A673 (cell line): Measurements from ENCODE around the gene SLC39A8.

Experiments
- EZH2 ChIP-seq: fragments of 200-600 bp; sonication (generic); IDR thresholded peaks from 2 replicates; pipeline ENCODE4 v1.6.1; 2017; ENCODE audit warnings: borderline replicate concordance, low read depth, mild to moderate bottlenecking, mixed read lengths, antibody characterized with exemption, low read length; ENCODE audit not compliant: poor library complexity, severe bottlenecking
- TF ChIP-seq, protein P1 (sequence below): fragments of 300-800, 200-600 bp; sonication (generic); conservative IDR thresholded peaks from 2 replicates; pipeline ENCODE4 v1.5.1; 2017; ENCODE audit warnings: low read depth, mild to moderate bottlenecking, antibody characterized with exemption, low read length, moderate library complexity, mixed read lengths

DNA sequence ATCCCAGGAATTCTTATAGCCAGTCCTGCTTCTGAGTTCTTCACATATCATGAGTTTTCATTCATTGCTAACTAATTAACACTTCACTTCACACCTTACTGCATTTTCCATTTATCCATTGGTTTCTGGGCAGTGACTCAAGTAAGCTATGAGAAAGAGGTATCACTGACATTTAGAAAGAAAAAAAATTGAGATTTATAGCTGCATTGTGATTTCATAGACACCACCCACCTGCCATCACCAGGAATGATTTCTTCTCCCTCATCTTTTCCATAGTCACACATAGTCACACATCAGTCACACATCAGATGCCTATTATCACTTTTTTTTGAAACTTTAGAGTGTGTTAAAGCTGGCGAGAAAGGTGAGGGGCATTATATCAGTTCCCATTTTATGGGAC is 121.8 kb downstream of the SLC39A8 start:
- TF ChIP-seq, protein P1, sequence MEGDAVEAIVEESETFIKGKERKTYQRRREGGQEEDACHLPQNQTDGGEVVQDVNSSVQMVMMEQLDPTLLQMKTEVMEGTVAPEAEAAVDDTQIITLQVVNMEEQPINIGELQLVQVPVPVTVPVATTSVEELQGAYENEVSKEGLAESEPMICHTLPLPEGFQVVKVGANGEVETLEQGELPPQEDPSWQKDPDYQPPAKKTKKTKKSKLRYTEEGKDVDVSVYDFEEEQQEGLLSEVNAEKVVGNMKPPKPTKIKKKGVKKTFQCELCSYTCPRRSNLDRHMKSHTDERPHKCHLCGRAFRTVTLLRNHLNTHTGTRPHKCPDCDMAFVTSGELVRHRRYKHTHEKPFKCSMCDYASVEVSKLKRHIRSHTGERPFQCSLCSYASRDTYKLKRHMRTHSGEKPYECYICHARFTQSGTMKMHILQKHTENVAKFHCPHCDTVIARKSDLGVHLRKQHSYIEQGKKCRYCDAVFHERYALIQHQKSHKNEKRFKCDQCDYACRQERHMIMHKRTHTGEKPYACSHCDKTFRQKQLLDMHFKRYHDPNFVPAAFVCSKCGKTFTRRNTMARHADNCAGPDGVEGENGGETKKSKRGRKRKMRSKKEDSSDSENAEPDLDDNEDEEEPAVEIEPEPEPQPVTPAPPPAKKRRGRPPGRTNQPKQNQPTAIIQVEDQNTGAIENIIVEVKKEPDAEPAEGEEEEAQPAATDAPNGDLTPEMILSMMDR = no peak
- no peak for TF ChIP-seq EZH2
